ENCODE data around the gene NAXD. TPM values are rescaled to one million over a fixed set of nuclear protein-coding genes. Genes with fewer than 3 reads are reported as not detected.

NAXD gene
- total RNA-seq (2022; extraction: Qiagen RNA extraction) = 13.6 to 19.1 TPM (median 17.2 TPM) in 5 replicates

GRCh38 chr13:110615322-110616102 lies at the start of gene NAXD:
Gene NAXD (plus strand): TSS chr13:110615545. CDS start chr13:110615602, 57 bp downstream.

Other genes starting within 250 kb of the NAXD start
- 1.9 to 2.4 TPM (median 2.3 TPM) in 5 replicates for gene RAB20, start 53.8 kb upstream of the NAXD start, total RNA-seq (2022; extraction: Qiagen RNA extraction)
- 41.8 to 60.9 TPM (median 56.4 TPM) in 5 replicates for gene CARS2, start 90.6 kb downstream of the NAXD start, total RNA-seq (2022; extraction: Qiagen RNA extraction)
- 8.6 to 10.7 TPM (median 10.0 TPM) in 5 replicates for gene ING1, start 98.2 kb downstream of the NAXD start, total RNA-seq (2022; extraction: Qiagen RNA extraction)